Globus pallidus (tissue), 1 donor: ENCODE data around the gene SUSD1.
A peak's percentile ranks its signal among the peaks of the same experiment; 100 is the strongest.
"Not testable (repeated sequence)": the region's sequence is repeated elsewhere in the genome, so short reads cannot be mapped to it uniquely, and the experiment has no call there.

Experiments used
- DNase-seq: peaks from one replicate; pipeline ENCODE4 v3.0.0-alpha.2; 2015; ENCODE audit warnings: low spot score

Gene SUSD1

DNA sequence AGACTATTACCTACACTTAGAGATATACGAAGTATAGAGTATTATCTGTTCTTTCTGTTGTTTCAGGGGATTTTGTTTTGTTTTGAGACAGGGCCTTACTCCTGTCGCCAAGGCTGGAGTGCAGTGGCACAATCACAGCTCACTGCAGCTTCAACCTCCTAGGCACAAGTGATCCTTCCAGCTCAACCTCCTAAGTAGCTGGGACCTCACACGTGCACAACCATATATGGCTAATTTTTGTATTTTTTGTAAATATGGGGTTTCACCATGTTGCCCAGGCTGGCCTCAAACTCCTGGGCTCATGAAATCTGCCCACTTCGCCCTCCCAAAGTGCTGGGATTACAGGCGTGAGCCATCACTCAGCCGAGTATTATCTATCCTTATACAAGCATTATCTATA lies 45.9 kb downstream of the SUSD1 start:
- no peak for DNase-seq

GRCh38 chr9:112128399-112128798 lies 46.7 kb downstream of the SUSD1 start:
- DNase-seq = not testable (repeated sequence)

DNA sequence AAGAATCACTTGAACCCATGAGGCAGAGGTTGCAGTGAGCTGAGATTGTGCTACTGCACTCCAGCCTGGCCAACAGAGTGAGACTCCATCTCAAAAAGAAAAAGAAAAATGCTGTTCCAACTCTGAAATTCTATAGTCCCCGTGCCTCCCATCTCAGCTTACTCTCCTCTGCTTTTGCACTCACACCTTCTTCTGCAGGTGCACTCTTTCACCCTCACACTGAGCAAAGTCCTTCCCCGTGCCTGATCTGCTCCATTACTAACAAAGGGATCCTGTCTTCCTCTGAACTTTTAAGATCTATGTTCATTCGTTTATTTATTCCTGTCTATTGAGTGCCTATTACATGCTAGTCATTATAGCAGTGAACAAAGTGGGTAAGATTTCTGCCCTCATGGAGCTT lies 47.8 kb downstream of the SUSD1 start:
- no peak for DNase-seq

- no peak for DNase-seq
These were observed 49.1 kb downstream of the SUSD1 start for GRCh38 chr9:112125951-112126388.

- DNase-seq = no peak
These were observed 50.9 kb downstream of the SUSD1 start for GRCh38 chr9:112124156-112124555.

GRCh38 chr9:112121633-112122032 lies 53.5 kb downstream of the SUSD1 start:
- no peak for DNase-seq

- DNase-seq = no peak
These were observed 54.6 kb downstream of the SUSD1 start for GRCh38 chr9:112120439-112120925.

DNA sequence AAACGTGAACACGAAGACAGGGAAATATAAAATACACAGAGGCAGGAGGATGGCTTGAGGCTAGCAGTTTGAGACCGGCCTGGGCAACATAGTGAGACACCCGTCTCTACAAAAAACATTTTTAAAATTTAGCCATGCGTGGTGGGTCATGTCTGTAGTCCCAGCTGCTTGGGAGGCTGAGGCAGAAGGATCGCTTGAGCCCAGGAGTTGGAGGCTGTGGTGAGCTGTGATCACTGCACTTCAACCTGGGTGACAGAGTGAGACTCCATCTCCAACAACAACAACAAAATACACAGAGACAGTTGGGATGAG lies 55.1 kb downstream of the SUSD1 start:
- no peak for DNase-seq

DNA sequence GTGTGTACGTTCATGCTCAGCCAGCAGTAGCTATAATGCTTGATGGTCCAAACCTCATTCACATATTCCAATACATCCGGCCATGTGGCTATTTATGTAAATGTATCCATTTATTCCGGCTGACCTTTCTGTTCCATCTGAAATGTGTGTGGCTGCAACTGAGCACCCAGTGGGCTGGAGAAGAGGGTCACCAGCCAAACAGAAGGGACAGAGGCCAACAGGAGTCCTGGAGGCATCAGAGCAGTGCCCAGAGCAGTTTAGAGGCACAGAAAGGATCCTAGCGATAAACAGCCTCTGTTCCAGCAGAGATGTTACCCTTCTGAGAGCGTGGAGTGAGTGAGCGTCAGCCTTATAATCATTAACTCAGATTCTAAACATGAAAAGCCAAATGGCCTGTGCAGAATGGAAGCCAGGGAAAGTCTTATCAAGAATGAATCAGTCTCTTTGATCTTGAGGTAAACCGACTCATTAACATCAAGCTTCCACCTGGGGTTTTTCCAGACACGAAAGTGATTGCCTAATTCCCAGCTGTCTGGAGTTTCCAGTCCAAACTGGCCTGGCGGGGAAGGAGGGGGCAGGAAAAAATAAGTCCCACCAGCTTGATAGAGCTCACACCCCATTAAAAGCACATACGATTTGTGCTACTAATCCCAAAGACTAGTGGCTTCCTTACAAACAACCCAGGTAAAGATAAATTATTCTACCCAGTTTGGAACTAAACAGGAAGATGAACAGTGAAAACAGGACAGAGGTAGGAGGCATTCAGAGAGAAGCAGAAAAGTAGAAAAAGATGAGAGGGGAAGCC lies 55.7 kb downstream of the SUSD1 start:
- no peak for DNase-seq

DNA sequence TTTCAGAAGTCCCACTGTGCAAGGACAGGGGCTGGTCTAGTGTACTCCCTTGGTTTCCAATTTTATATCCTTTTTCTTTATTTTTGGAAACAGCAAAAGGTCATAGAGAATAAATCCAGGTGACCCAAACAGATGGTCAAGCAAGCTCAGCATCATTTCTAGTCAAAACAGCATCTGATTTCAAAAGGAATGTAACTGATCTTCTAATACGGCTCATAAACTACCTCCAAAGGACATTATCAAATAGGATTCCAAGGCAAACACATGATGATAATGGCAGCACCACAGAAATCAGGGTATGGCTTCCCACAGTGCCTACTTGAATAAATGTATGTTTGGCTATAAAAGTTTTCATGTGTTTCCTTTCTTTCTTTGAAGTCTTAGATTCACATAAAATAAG lies 57.1 kb downstream of the SUSD1 start:
- no peak for DNase-seq

- DNase-seq = no peak
These were observed 58.9 kb downstream of the SUSD1 start for GRCh38 chr9:112115970-112116753.

GRCh38 chr9:112115109-112115508 lies 60.0 kb downstream of the SUSD1 start:
- DNase-seq = no peak

- DNase-seq = no peak
These were observed 62.0 kb downstream of the SUSD1 start for GRCh38 chr9:112112941-112113681.

DNA sequence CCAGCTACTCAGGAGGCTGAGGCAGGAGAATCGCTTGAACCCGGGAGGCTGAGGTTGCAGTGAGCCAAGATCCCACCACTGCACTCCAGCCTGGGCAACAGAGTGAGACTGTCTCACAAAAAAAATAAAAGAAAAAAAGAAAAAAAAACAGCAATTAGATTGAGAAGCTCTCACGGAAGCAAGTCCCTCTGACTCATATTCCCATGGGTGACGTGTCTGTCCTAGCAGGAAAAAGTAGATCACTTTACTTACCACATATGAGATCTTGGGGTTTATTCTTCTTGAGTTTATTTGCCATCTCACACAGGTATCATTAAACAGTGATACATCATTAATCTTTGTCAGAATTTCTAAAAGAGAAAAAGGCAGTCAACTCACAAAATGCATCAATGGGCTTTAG lies 62.6 kb downstream of the SUSD1 start:
- DNase-seq = no peak

- no peak for DNase-seq
These were observed 63.6 kb downstream of the SUSD1 start for GRCh38 chr9:112111461-112111860.

GRCh38 chr9:112110777-112111113 lies 64.4 kb downstream of the SUSD1 start:
- no peak for DNase-seq

- no peak for DNase-seq
These were observed 64.9 kb downstream of the SUSD1 start for GRCh38 chr9:112110094-112110776.

- DNase-seq = no peak
These were observed 70.2 kb downstream of the SUSD1 start for GRCh38 chr9:112104901-112105300.

- DNase-seq = no peak
These were observed 70.7 kb downstream of the SUSD1 start for GRCh38 chr9:112104401-112104800.

DNA sequence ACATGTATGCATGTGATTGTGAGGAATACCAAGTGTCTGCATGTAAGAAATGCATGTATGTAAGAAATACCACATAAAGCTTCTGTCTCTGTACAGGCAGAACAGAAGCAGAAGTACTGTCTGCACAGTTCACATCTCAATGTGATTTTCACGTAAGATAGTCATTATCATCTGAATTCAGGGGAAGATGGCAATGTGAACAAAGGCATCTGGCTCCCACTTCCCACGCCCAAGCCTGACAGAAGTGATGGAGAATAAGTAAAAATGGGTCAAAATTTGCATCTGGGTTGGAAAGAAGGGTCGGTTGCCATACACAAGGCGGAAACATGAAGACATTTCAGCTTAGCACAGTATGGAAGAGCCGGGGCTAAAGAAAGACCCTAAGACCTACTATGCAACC lies 71.7 kb downstream of the SUSD1 start:
- DNase-seq = no peak

DNA sequence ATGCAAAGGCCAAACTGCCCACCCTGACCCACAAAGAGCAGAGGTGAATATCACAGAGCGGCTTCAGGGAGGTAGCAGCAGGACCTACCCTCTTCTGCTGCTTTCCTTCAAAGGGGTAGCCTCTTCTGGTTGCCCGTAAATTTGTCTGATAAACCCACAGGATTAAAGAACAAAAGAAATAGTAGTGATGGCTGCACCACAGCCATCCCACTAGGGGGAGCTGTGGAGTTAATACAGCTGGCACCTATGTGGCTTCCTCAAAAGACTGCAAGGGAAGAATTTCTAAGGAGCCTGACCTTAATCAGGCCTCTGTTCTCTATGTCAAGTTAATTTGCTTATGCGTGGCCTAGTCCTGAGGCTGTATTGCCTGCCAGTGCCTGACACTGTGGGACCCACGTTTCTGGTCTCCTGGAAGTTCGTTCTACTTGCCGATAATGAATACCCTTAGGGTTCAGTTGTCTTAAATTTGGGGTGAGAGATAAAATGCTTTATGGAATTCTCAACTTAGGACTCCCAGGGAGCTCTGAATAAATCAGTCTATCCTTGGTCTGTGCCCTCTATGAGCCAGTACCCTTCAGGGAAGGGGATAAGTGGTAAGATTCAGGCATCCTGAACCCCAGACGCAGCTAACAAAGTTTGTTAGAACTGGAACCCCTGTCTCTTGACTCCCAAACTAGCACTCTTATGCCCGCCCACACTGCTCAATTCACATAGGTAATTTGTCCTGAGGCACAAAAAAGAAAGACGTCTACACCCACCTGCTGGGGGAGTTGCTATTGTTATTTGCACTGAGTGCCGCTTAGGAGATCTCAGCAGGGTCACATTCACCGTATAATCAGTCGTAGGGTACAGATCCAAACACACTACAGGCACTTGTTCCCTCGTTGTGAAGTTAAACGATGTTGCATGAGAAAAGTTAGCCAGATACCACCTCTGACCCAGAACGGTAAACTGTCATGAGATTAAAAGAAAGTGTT lies 77.1 kb downstream of the SUSD1 start:
- peak; percentile 50 for DNase-seq
